ENCODE measurements around the gene PDGFA.

The PDGFA gene

DNA sequence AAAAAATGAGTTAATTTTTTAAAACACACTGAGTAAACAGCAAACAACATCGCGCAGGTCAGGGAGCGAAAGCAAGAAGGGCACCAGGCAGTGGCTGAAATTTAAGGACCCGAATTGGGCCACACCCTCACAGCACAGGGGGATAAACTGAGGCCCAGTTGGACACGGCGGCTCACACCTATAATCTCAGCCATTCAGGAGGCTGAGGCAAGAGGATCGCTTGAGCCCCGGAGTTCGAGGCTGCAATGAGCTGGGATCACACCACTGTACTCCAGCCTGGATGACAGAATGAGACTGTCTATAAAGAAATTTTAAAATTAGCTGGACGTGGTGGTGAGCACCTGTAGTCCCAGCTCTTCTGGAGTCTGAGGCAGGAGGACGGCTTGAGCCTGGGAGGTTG lies 69.6 kb downstream of the PDGFA start:
- in situ Hi-C loops (cut with HindIII; ENCODE audit: low sequenced_read_pairs) = no loop called here

DNA sequence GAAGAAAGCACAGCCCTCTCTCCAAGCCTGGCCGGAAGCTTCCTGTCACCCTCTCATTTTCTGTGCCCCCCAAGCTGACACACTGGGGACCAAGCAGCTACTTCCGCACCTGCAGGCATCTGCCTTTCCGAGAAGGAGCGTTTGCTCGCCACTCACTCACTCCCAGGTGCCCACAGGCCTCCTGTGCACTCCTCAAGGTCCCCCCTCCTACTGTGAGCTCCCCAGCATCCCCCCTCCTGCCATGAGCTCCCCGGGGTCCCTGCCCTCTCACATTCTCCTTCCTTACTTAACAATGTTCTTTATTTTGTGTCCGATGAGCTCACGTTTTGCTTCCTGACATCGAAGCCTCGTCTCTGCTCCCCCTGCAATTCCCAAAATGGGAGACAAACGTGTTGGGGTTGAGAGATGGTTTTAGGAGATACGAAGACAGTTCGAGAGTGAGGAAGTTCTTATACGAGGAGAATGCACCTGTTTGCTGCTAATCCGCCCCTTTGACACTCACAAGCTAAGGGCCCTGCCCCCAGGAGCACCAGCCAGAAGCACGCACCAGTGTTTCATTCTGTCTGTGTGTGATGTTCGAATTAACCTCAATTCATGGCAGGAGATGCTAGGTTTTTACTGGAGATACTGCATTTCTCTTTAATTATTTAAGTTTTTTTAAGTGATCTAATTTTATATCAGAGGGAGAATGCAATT lies 70.2 kb downstream of the PDGFA start:
- in situ Hi-C loops (cut with HindIII; ENCODE audit: low sequenced_read_pairs) = no loop called here

DNA sequence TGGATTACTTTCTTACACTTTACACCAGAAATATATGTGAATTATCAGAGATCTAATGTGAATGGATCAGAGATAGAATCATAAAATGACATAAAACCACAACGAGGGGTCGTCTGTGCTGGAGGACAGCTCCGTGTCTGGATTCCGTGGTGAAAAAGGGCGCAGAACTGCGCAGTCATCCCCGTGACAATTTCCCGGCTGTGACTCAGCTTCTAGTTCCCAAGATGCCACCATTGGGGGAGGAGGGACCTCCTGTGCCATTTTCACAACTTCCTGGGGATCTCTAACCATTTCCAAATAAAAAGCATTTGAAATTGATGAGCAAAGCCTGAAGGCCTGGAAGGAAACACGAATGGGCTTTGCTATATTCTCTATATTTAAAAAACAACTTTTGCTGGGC lies 72.1 kb downstream of the PDGFA start:
- in situ Hi-C loops (cut with HindIII; ENCODE audit: low sequenced_read_pairs) = no loop called here

All from DLD1 (cell line).